IMR-90 (cell line): ENCODE data around the gene LZIC. TPM values are rescaled to one million over a fixed set of nuclear protein-coding genes. Genes with fewer than 3 reads are reported as not detected.

Experiments used
- ATAC-seq: fragments of 200-7000 bp; cut with Tn5 transposase; 2 replicates; pipeline ENCODE4 v1.9.1; 2020; ENCODE audit warnings: low read depth, mild to moderate bottlenecking, moderate library complexity
- BruUV-seq: library from RNA; stranded (reverse); fragments of 400-500 nt; replicated peaks from 2 replicates; lab custom pipeline; 2021; lab: Mats Ljungman, UMichigan
- CTCF ChIA-PET: fragments of 300-600 bp; formaldehyde crosslinking; extraction: SDS; loops from one replicate; lab custom pipeline; 2021; ENCODE audit warnings: antibody characterized with exemption; lab: Yijun Ruan, JAX
- POLR2A ChIA-PET: fragments of 300-600 bp; sonication (Branson Sonifier 250); formaldehyde crosslinking; loops from one replicate; lab custom pipeline; 2022; ENCODE audit warnings: antibody characterized with exemption; ENCODE audit not compliant: unreplicated experiment; lab: Charles Lee
- DNase-seq: peaks from one replicate; pipeline ENCODE4 v3.0.0; 2013
- H2AFZ ChIP-seq: replicated peaks from 2 replicates; pipeline ENCODE3; 2013; ENCODE audit warnings: low read length, mild to moderate bottlenecking; ENCODE audit not compliant: poor library complexity
- H2AK5ac ChIP-seq: 2 replicates; pipeline ENCODE4 v1.6.1; 2013; ENCODE audit warnings: low read depth, low read length, inconsistent platforms
- H2AK9ac ChIP-seq: replicated peaks from 2 replicates; pipeline ENCODE3; 2013; ENCODE audit warnings: mild to moderate bottlenecking, low read depth, low read length, moderate library complexity; ENCODE audit not compliant: poor library complexity
- H2BK120ac ChIP-seq: 2 replicates; pipeline ENCODE4 v1.6.1; 2013; ENCODE audit warnings: low read depth, low read length, inconsistent platforms
- H2BK15ac ChIP-seq: 3 replicates; pipeline ENCODE4 v1.6.1; 2013; ENCODE audit warnings: low read depth, low read length, inconsistent platforms
- H2BK20ac ChIP-seq: 2 replicates; pipeline ENCODE4 v1.6.1; 2013; ENCODE audit warnings: low read depth, mild to moderate bottlenecking, inconsistent platforms, low read length, moderate library complexity
- H2BK5ac ChIP-seq: 2 replicates; pipeline ENCODE4 v1.6.1; 2013; ENCODE audit warnings: mild to moderate bottlenecking, low read depth, low read length, inconsistent platforms; ENCODE audit not compliant: poor library complexity, severe bottlenecking
- H3K14ac ChIP-seq: replicated peaks from 2 replicates; pipeline ENCODE4 v1.6.1; 2013; ENCODE audit warnings: low read depth, low read length, inconsistent platforms
- H3K18ac ChIP-seq: 2 replicates; pipeline ENCODE4 v1.6.1; 2013; ENCODE audit warnings: low read depth, low read length, control low read depth
- H3K23ac ChIP-seq: 2 replicates; pipeline ENCODE4 v1.6.1; 2013; ENCODE audit warnings: low read depth, low read length, inconsistent platforms
- H3K27ac ChIP-seq: 2 replicates; pipeline ENCODE4 v1.5.1; 2013; ENCODE audit warnings: mild to moderate bottlenecking, control low read depth, low read length; ENCODE audit not compliant: insufficient read depth
- H3K27me3 ChIP-seq: 2 replicates; pipeline ENCODE4 v1.6.1; 2013; ENCODE audit warnings: low read length; ENCODE audit not compliant: control insufficient read depth, insufficient read depth
- H3K36me3 ChIP-seq: 2 replicates; pipeline ENCODE4 v1.6.1; 2013; ENCODE audit warnings: low read length, mixed read lengths; ENCODE audit not compliant: control insufficient read depth, insufficient read depth
- H3K4ac ChIP-seq: 2 replicates; pipeline ENCODE4 v1.6.1; 2013; ENCODE audit warnings: low read depth, low read length, inconsistent platforms
- H3K4me1 ChIP-seq: 2 replicates; pipeline ENCODE4 v1.6.1; 2013; ENCODE audit warnings: low read length, mixed read lengths; ENCODE audit not compliant: control insufficient read depth, insufficient read depth
- H3K4me2 ChIP-seq: 2 replicates; pipeline ENCODE4 v1.6.1; 2013; ENCODE audit warnings: low read depth, mild to moderate bottlenecking, control low read depth, low read length, moderate library complexity
- H3K4me3 ChIP-seq: 2 replicates; pipeline ENCODE4 v1.5.1; 2013; ENCODE audit warnings: low read depth, mild to moderate bottlenecking, control low read depth, low read length, moderate library complexity; ENCODE audit not compliant: insufficient read depth
- H3K56ac ChIP-seq: 2 replicates; pipeline ENCODE4 v1.6.1; 2013; ENCODE audit warnings: low read length, inconsistent platforms; ENCODE audit not compliant: insufficient read depth; ENCODE audit errors: extremely low read depth
- H3K79me1 ChIP-seq, 2 experiments: 2 replicates each; pipeline ENCODE4 v1.6.1; 2013; ENCODE audit warnings: low read length in 2 of 2, inconsistent platforms in 1 of 2, low read depth in 1 of 2
- H3K9ac ChIP-seq: 2 replicates; pipeline ENCODE4 v1.6.1; 2013; ENCODE audit warnings: low read depth, low read length, control low read depth
- H3K9me1 ChIP-seq: 2 replicates; pipeline ENCODE4 v1.6.1; 2013; ENCODE audit warnings: low read length, inconsistent platforms; ENCODE audit not compliant: insufficient read depth
- H3K9me3 ChIP-seq: 2 replicates; pipeline ENCODE4 v1.6.1; 2013; ENCODE audit warnings: low read length; ENCODE audit not compliant: control insufficient read depth, insufficient read depth
- H4K20me1 ChIP-seq: 2 replicates; pipeline ENCODE4 v1.6.1; 2013; ENCODE audit warnings: low read length, inconsistent platforms; ENCODE audit not compliant: insufficient read depth
- H4K5ac ChIP-seq: 2 replicates; pipeline ENCODE4 v1.6.1; 2013; ENCODE audit warnings: mild to moderate bottlenecking, low read depth, low read length, control low read depth
- H4K8ac ChIP-seq, 2 experiments: 2 replicates each; pipeline ENCODE4 v1.6.1; 2013; ENCODE audit warnings: low read depth in 2 of 2, low read length in 2 of 2, control low read depth in 1 of 2, inconsistent platforms in 1 of 2
- H4K91ac ChIP-seq: 2 replicates; pipeline ENCODE4 v1.6.1; 2013; ENCODE audit warnings: low read depth, low read length, inconsistent platforms; ENCODE audit not compliant: insufficient read depth
- BHLHE40 ChIP-seq: fragments of 150-350 bp; IDR thresholded peaks from 2 replicates; pipeline ENCODE4 v1.6.1; 2016; ENCODE audit warnings: mild to moderate bottlenecking, low read depth, low read length
- CEBPB ChIP-seq: IDR thresholded peaks from 2 replicates; pipeline ENCODE4 v1.6.1; 2012; ENCODE audit warnings: low read depth, low read length, improper control_type of control experiment
- CHD1 ChIP-seq: IDR thresholded peaks from 2 replicates; pipeline ENCODE4 v1.6.1; 2012; ENCODE audit warnings: low read depth, low read length, improper control_type of control experiment
- CTCF ChIP-seq: conservative IDR thresholded peaks from 2 replicates; pipeline ENCODE4 v1.5.1; 2012; ENCODE audit warnings: mild to moderate bottlenecking, low read depth, low read length, improper control_type of control experiment
- ELK1 ChIP-seq: fragments of 150-350 bp; IDR thresholded peaks from 2 replicates; pipeline ENCODE4 v1.6.1; 2016; ENCODE audit warnings: low read depth, mild to moderate bottlenecking, low read length, moderate library complexity, borderline replicate concordance
- FOS ChIP-seq: fragments of 150-350 bp; IDR thresholded peaks from 2 replicates; pipeline ENCODE4 v1.6.1; 2016; ENCODE audit warnings: low read depth, low read length
- MAFK ChIP-seq: IDR thresholded peaks from 2 replicates; pipeline ENCODE4 v1.6.1; 2012; ENCODE audit warnings: low read depth, low read length, improper control_type of control experiment
- MAZ ChIP-seq: IDR thresholded peaks from 2 replicates; pipeline ENCODE4 v1.6.1; 2012; ENCODE audit warnings: low read depth, mild to moderate bottlenecking, low read length, improper control_type of control experiment, moderate library complexity, borderline replicate concordance
- MXI1 ChIP-seq: IDR thresholded peaks from 2 replicates; pipeline ENCODE4 v1.6.1; 2012; ENCODE audit warnings: low read depth, mild to moderate bottlenecking, low read length, moderate library complexity, borderline replicate concordance
- NFE2L2 ChIP-seq: fragments of 150-350 bp; IDR thresholded peaks from 2 replicates; pipeline ENCODE4 v1.6.1; 2016; ENCODE audit warnings: low read depth, mild to moderate bottlenecking, low read length
- POLR2A ChIP-seq: IDR thresholded peaks from 2 replicates; pipeline ENCODE4 v1.6.1; 2012; ENCODE audit warnings: mild to moderate bottlenecking, low read depth, low read length
- RAD21 ChIP-seq: IDR thresholded peaks from 2 replicates; pipeline ENCODE4 v1.6.1; 2012; ENCODE audit warnings: low read length, improper control_type of control experiment
- RCOR1 ChIP-seq: IDR thresholded peaks from 2 replicates; pipeline ENCODE4 v1.6.1; 2012; ENCODE audit warnings: mild to moderate bottlenecking, low read length, improper control_type of control experiment; ENCODE audit not compliant: insufficient replicate concordance
- SMC3 ChIP-seq: fragments of 150-350 bp; IDR thresholded peaks from 2 replicates; pipeline ENCODE4 v1.6.1; 2016; ENCODE audit warnings: low read depth, mild to moderate bottlenecking, antibody characterized with exemption, low read length, moderate library complexity
- WGBS, 2 experiments: methylation state at CpG; one replicate each; pipeline versions ENCODE4 v1.1.5 to v1.1.7; 2013; ENCODE audit warnings: missing lambda C conversion rate in 2 of 2; ENCODE audit not compliant: insufficient read length in 1 of 2; ENCODE audit errors: extremely low coverage in 2 of 2; 5-methylcytosine and 5-hydroxymethylcytosine counted together
- dilution Hi-C: fragments of 300-500 bp; cut with HindIII; formaldehyde crosslinking; loops from one replicate; pipeline ENCODE4 v1.14.3; 2018; ENCODE audit warnings: low sequenced_read_pairs; ENCODE audit not compliant: unreplicated experiment
- in situ Hi-C: fragments of 300-500 bp; cut with MboI; formaldehyde crosslinking; loops from 3 replicates; pipeline ENCODE4 v1.14.3; 2019; ENCODE audit warnings: low sequenced_read_pairs, inconsistent platforms, mixed read lengths
- intact Hi-C: fragments of 100-400 bp; cut with micrococcal nuclease; formaldehyde crosslinking; loops from 2 replicates; pipeline ENCODE4 v1.10.0; 2022
- polyA plus RNA-seq, 3 experiments: library from polyadenylated mRNA; depleted of rRNA; stranded (reverse); fragments of >200 nt; gene quantifications; 2 replicates each; pipeline ENCODE4 v1.2.3, GENCODE V29; 2012; ENCODE audit warnings: low replicate concordance in 1 of 3
- total RNA-seq: library from RNA; depleted of rRNA; stranded (reverse); fragments of >200 nt; gene quantifications from 2 replicates; pipeline ENCODE4 v1.2.3, GENCODE V29; 2012

Gene LZIC
- total and polyA plus RNA-seq, 2 of the 4 experiments (the other 2 are of a cell fraction) = 11.6 to 19.0 TPM

- dilution Hi-C loops (no loop called here), intact Hi-C loops (no loop called here), in situ Hi-C loops (no loop called here)
- Histone ChIP-seq H2BK120ac (no peak overlapping the region; the same call in 1 of the 2 replicates), H3K4ac (peak overlapping the region; percentile 10; the same call in 1 of the 2 replicates), H3K27ac (no peak overlapping the region), H3K27me3 (no peaks in the 10 kb centered on the region), H4K8ac (no peak overlapping the region), H3K56ac (no peak overlapping the region), H3K4me1 (peaks cover 13% of the 10 kb centered on the region), H2AFZ (no peak overlapping the region), H3K9ac (no peak overlapping the region), H3K36me3 (no peaks in the 10 kb centered on the region), H2BK15ac (no peak overlapping the region; the same call in 2 of the 3 replicates), H3K4me3 (no peak overlapping the region), H2AK9ac (peak overlapping the region; percentile 23), H4K5ac (no peak overlapping the region), H4K20me1 (peaks cover 3% of the 10 kb centered on the region; the same call in 1 of the 2 replicates), H4K91ac (no peak overlapping the region), H3K23ac (peak overlapping the region; percentile 51; the same call in 1 of the 2 replicates), H3K9me1 (peaks cover 21% of the 10 kb centered on the region), H2BK5ac (no peak overlapping the region), H2AK5ac (peak overlapping the region; percentile 51; the same call in 1 of the 2 replicates), H3K14ac (no peak overlapping the region), H3K79me1 (peaks cover 4 to 43% of the 10 kb centered on the region in 2 experiments; a peak in 3 of 4 replicates), H2BK20ac (no peak overlapping the region), H3K9me3 (no peaks in the 10 kb centered on the region), H3K4me2 (no peak overlapping the region), H3K18ac (no peak overlapping the region)
- WGBS, 2 experiments = 97% methylated on average over 4 of the region's 11 CpGs; no CpG with 5 or more reads in 1 of the 2 experiments
- no peak for DNase-seq
- no peak for ATAC-seq
- CTCF ChIA-PET = no interaction called here
- no peak for TF ChIP-seq MAFK
- no peak for TF ChIP-seq CHD1
- no peak for TF ChIP-seq CTCF
- no peak for TF ChIP-seq MAZ
- no peak for TF ChIP-seq SMC3
- TF ChIP-seq MXI1 = no peak
- no peak for TF ChIP-seq ELK1
- TF ChIP-seq RCOR1 = no peak
- no peak for TF ChIP-seq RAD21
- TF ChIP-seq NFE2L2 = no peak
- no peak for TF ChIP-seq CEBPB
- no peak for TF ChIP-seq BHLHE40
- no peak for TF ChIP-seq FOS
- no peak for TF ChIP-seq POLR2A
- BruUV-seq = no TSS peak
- POLR2A ChIA-PET = no interaction called here
These were observed 59.4 kb downstream of the LZIC start for GRCh38 chr1:9883585-9884449.
